Fibroblast of peridontal ligament (primary cell): ENCODE data around the gene SPECC1L.
"Not testable (repeated sequence)": the region's sequence is repeated elsewhere in the genome, so short reads cannot be mapped to it uniquely, and the experiment has no call there.

Source experiments
- DNase-seq: peaks from one replicate; pipeline ENCODE4 v3.0.0-alpha.2; 2010; ENCODE audit errors: extremely low read depth

Gene SPECC1L

DNA sequence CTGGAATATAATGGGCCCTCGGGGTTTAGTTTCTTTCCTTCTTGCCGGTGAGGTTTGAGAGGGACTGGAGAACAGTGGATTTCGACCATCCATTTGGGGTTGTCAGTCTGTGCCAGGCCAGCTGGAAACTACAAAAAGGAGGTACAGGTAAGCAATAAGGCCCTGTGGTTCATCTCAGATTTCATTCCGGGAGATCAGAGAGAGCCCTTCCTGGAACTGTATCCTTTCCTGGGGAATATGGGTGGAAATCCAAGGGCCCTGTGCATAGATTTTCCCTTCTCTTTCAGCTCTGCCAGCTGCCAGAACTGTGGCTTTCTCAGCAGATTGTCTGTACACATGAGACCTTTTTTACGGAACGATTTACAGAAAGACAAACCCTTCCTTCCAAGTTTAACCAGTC is 17.2 kb downstream of the SPECC1L start:
- DNase-seq, result not testable (repeated sequence)

DNA sequence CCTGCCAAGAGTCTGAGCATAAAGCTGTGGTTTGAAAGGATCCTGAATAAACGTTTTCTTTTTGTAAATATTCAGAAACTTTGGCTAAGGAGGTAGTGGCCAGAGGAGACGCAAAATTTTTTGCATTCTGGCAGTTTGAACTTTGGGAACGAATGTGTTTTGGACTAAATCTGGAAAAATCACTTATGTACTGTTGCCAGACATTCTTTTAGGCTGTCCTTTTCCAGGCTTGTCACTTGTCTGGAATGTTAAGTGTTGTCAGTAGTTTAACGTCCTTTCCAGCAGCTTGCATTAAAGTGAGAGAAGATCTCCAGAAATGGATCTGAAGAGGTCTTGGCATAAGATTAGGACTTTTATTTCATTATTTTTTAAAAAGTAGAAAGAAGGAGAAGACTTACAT is 18.5 kb downstream of the SPECC1L start:
- DNase-seq, result peak; percentile 98

DNA sequence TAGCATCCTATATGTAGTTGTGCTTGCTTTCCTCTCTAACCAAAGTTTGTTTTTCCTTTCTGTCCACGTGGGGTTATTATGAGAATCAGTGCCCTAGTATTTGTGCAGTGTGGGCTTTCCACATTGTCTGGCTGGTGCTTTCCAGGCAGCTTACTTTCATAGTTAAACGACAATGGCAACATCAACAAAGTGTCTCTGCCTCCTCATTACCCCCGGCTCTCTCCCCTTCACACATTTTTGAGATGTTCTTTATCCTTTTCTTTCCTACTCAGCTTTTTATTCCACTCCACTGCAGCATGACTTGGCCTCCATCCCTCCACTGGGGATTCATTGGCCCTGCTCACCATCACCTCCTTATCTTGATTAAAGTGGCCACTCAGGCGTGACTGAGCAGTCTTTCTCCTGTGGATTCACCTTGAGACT is 19.1 kb downstream of the SPECC1L start:
- DNase-seq, result no peak

DNA sequence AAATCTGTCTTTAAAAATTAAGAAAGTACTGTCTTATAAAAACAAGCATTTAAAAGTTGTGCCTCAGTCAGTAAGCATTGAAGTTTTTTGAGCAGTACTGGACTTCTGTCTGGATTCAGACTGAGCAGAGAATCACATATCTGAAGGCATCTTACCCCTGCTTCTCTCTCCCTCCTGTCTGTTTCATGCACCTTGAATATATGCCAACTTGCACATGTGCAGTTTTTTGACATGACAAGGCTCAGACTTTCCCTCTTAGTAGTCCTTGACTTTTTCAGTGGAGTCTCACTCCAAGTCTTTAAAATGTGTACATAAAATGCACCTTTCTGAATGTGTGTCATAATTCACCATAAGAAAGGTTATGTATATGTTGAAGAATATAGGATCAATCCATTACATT is 19.8 kb downstream of the SPECC1L start:
- peak; percentile 47 for DNase-seq

DNA sequence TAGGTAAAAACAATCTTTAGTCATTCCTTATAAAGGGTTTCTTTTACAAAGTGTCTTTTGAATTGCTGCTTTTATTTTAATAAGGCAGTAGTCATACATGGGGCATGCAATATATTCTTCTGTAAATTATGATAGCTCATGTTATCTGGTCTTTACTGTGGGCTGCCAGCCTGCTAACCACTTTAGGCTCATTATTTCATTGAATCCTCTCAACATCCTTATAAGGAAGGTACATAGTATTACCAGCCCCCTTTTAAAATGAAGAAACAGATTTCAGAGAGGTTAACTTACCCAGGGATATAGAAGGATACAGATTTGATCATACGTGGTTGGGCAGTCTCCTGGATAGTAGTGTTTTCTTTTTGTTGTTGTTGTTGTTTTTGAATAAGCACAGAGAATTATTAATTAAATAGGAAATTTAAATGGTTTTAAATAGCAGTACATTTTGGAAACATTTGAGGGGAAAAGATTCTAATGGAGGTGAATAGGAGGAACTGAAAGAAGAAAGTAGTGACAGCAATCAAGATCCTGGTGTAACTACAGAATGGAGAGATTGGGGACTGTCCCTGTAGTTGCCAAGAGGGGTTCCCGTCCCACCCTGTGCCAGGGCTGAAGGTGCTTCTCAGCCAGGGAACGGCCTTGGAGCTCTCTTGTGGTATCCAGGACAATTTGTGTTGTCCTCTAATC is 21.0 kb downstream of the SPECC1L start:
- DNase-seq, result no peak

DNA sequence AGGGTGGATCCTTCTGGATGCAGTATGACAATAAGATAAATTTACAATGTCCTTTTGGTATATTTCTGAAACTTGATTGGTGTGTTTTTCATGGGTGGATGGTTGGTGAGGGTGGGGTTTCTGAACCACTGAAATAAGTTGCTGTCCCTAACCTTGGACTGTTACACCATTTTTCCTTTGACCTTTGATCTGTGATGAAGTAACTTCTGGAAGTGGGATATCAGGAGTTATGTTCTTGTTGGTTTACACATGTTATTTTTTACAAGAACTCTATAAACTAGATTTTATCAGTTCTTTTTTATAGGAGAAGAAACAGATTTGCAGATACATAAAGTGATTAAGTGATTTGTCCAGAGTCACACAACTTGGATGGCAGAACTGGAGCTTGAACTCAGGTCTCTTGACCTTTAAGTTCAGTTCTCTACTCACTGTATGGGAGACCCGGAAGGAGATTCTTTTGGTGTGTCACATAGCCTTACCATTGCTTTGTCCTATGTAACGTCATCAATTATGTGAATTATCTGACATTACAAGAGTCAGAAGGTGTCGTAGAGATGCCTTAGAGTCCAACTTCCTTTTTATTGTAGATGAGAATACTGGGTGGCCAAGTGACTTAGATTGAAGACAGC is 21.7 kb downstream of the SPECC1L start:
- not testable (repeated sequence) for DNase-seq

DNA sequence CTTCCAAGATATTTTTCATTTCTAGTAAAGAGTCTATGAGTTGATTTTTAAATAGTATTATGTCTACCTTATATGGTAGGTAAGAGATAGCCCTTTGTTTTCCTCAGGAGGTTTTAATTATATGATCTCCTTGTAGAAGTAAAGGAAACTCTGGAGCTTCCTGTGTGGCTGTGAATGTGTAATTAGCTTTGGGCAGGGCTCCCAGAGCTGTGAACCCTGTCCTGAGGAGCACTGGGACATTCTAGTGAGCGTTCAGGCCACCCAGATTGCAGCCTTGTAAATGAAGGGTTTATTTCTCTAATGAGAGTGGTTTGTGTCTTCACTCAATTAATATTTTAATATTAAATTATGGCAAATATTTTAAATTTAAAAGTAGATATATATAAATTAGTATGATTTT is 24.3 kb downstream of the SPECC1L start:
- not testable (repeated sequence) for DNase-seq

DNA sequence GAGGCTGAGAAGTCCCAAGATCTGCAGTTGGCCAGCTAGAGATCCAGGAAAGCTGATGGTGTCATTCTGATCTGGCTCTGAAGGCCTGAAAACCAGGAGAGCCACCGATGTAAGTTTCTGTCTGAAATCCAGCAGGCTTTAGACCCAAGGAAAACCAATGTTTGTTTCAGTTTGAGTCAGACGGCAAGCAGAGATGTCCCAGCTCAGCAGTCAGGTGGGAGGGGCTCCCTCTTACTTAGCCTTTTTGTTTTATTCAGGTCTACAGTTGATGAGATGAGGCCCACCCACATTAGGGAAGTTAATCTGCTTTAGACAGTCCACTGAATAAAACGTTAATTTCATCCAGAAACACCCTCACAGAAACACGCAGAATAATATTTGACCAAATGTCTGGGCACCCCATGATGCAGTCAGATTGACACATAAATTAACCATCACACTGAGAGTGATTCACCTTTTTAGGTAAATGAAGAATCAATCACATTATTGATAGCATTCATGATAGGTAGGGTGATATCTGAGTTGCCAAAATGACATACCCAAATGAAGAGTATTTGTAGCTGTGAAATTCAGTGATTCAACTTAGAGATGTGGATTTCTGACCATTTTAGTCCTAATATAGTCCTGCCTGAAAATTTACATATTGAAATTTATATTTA is 28.0 kb downstream of the SPECC1L start:
- not testable (repeated sequence) for DNase-seq

DNA sequence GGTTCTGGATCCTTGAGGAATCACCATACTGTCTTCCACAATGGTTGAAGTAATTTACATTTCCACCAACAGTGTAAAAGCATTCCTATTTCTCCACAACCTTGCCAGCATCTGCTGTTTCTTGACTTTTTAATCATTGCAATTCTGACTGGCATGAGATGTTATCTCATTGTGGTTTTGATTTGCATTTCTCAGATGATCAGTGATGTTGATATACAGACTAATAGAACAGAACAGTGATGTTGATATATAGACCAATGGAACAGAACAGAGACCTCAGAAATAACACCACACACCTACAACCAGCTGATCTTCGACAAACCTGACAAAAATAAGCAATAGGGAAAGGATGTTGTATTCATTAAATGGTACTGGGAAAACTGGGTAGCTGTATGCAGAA is 29.9 kb downstream of the SPECC1L start:
- not testable (repeated sequence) for DNase-seq

DNA sequence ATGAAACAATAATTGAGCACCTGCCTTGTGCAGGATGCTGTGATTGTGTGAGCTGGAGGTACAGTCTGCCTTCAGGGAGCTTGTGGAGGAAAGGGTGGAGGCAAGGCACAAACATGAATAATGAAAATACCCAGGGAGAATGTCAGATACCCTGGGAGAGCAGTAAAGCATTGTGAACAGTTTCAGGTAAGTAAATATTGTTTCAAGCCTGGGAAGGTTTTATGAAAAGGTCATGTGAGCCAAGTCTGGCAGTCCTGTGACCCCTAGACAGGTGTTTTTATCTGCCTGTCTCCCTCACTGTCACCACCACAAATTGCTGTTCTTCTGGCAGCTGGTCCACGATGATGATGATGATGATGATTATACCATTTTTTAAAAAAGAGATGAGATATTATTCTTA is 32.0 kb downstream of the SPECC1L start:
- no peak for DNase-seq

DNA sequence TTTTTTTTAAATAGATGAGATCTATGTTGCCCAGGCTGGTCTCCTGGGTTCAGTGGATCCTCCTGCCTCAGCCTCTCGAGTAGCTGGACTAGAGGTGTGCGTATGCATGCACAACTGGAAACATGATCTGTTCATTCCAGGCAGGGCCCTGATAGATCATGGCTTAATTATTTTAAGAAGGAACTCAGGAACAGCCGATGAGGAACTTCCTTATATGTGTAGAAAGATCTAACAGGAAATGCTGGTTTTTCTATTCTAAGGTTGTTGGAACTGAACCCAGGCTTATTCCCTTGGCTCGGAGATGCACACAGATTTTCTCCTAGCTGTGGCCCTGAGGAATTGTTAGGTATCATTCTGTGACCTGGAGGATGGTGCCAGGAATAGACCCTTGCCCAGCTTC is 32.4 kb downstream of the SPECC1L start:
- no peak for DNase-seq

DNA sequence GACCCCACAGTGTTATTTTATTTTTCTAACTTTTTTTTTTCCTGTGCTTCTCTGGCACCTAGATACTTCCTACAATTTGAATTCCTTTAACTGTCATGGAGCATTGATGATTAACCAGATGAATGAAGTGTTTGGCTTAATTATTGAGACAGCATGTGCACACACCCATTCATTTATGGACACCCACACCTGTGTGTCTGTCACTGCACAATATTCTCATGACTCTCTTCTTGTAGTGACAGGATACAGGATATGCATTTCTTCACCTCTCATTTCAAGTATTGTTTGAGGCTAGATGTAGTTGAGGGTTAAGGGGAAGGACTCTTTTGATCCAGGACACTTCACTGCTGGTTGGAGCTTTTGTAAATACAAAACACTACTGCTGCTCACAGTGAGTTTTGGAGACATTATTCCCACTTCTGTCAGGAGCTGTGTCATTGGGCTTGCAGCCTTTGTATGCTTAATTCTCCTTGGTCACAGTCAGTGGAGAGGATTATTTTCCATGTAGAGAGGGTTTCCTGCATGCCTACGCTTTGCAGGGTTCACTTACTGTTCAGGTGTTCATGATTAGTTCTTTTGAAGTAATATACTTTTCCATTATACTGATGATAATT is 33.5 kb downstream of the SPECC1L start:
- no peak for DNase-seq

DNA sequence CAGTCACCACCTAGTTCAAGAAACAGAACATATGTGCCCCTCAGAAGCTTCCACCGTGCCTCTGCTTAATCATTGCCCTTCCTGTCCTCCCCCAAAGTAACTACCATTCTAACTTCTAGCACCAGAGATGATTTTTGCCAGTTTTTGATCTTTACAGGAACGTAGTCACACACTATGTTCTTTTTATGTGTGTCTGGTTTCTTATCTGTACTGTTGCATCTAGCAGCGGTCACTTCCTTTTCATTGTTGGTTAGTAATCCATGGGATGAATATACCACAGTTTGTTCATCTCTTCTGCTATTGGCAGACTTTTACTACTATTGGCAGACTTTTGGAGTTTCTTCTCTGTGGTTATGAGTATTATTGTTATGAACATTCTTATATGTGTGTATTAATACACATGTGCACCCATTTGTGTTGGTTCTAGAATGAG is 34.6 kb downstream of the SPECC1L start:
- DNase-seq, result no peak

DNA sequence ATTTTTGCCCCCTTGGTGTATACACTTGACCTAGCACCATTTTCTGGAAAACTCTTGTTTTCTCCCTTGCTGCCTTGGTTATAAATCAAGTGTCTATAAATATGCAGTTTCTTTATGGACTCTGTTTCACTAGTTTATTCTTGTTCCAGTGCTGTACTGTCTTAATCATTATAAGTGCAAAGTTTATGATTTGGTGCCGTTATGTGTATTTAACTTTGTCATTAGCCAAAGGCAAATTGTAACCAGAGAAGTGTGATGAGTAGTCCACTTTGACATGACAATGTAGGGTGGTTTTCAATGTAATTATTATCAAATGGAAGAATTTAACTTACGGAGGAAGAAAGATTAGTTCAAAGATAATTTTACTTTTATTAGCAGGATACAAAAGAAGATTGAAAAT is 40.3 kb downstream of the SPECC1L start:
- no peak for DNase-seq

DNA sequence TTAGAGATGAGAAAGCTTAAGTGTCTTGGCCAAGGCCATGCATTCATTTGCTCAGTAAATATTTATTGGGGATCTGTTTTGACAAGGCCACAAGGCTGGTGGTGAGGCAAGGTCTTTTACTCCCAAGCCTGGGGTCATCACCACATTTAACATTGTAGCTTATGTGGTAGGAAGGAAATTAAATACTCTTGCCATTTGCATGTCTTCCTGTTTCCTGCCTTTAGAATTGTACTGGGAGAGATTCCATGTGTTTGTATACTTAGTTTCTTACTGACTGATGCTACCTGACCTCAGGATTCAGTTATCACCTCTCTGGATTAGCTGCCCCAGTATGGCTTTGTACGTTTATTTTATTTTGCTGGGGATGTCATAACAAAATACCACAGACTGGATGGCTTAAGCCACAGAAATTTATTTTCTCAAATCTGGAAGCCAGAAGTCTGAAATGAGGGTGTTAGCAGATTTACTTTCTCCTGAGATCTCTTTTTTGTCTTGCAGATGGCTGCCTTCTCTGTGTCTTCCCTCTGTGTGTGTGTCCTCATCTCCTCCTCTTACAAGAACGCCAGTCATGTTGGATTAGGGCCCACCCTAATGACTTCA is 44.8 kb downstream of the SPECC1L start:
- DNase-seq, result peak; percentile 64

DNA sequence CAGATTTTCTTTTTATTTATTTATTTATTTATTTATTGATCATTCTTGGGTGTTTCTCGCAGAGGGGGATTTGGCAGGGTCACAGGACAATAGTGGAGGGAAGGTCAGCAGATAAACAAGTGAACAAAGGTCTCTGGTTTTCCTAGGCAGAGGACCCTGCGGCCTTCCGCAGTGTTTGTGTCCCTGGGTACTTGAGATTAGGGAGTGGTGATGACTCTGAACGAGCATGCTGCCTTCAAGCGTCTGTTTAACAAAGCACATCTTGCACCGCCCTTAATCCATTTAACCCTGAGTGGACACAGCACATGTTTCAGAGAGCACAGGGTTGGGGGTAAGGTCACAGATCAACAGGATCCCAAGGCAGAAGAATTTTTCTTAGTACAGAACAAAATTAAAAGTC is 45.6 kb downstream of the SPECC1L start:
- DNase-seq, result not testable (repeated sequence)

DNA sequence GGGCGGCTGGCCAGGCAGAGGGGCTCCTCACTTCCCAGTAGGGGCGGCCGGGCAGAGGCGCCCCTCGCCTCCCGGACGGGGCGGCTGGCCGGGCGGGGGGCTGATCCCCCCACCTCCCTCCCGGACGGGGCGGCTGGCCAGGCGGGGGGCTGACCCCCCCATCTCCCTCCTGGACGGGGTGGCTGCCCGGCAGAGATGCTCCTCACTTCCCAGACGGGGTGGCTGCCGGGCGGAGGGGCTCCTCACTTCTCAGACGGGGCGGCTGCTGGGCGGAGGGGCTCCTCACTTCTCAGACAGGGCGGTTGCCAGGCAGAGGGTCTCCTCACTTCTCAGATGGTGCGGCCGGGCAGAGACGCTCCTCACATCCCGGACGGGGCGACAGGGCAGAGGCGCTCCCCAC is 46.9 kb downstream of the SPECC1L start:
- not testable (repeated sequence) for DNase-seq

DNA sequence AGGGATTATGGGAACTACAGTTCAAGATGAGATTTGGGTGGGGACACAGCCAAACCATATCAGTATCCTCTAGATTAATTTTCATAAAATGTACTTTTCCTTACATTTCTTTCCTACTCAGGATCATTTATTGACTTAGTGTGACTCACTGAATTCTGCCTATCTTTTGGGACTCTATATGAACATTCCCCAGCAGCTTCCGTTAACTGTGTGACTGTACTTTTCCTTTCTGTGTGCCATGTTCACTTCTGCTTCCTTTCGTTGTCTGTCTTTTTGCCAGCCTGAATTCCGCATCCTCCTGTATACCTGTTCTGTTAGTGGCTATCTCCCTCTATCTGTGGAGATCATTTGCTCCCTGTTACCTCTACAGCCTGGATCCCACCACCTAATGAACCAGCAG is 48.8 kb downstream of the SPECC1L start:
- peak; percentile 53 for DNase-seq

DNA sequence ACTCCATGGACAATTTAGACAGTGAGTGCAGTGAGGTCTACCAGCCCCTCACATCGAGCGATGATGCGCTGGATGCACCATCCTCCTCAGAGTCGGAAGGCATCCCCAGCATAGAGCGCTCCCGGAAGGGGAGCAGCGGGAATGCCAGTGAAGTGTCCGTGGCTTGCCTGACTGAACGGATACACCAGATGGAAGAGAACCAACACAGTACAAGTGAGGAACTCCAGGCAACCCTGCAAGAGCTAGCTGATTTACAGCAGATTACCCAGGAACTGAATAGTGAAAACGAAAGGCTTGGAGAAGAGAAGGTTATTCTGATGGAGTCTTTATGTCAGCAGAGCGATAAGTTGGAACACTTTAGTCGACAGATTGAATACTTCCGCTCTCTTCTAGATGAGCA is 51.4 kb downstream of the SPECC1L start:
- no peak for DNase-seq

DNA sequence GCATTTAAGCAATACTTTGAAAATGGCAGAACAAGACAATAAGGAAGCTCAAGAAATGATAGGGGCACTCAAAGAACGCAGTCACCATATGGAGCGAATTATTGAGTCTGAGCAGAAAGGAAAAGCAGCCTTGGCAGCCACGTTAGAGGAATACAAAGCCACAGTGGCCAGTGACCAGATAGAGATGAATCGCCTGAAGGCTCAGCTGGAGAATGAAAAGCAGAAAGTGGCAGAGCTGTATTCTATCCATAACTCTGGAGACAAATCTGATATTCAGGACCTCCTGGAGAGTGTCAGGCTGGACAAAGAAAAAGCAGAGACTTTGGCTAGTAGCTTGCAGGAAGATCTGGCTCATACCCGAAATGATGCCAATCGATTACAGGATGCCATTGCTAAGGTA is 51.9 kb downstream of the SPECC1L start:
- peak; percentile 54 for DNase-seq

DNA sequence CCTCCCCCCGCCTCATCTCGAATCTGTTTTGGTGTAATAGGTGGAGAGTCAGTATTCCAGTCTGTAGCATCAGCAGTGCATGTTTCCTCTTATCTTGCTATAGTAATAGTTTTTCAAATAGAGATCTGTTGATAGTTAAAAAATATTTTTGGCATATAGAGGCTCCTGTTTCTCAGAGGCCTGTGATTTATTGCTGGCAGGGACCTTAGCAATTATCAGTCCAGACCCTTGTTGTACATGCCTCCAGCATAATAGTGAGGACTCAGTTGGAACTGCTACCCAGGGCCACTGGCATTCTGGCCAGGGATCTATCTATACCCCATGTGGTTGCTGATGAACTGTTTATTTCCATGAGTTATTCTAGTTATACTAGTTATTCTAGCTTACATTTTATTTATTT is 52.6 kb downstream of the SPECC1L start:
- no peak for DNase-seq

DNA sequence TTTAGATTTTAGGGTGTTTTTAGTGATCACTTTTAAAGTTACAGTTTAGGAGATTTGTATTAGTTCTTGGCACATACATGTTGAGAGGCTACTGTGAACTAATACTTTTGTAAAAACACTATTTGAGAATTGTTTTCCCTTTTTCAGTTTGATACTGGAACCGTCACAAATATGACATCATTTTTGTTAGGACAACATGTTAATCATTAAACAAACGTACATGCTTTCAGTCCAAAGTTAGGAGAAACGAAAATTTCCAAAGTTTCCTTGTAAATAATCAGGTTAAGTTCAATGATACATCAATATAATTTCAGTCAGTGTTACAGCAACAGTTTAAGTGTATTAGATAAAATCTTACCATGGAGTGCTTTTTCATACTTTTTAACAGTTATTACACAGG is 53.1 kb downstream of the SPECC1L start:
- DNase-seq, result no peak
